Measurements from ENCODE around the gene CBFA2T3.

The CBFA2T3 gene

GRCh38 chr16:88956546-88957432 lies 20.2 kb downstream of the CBFA2T3 start:
- Histone ChIP-seq H3K4me1 (peaks cover 76% of the 10 kb centered on the region), H3K27ac (peak overlapping the region; percentile 62), H3K4me3 (peak overlapping the region; percentile 6; the same call in 1 of the 2 replicates), H3K36me3 (peaks cover 27% of the 10 kb centered on the region), H3K9me3 (0 out of 2 replicates have a peak, but pooled peaks cover 3% of the 10 kb centered on the region), H3K9ac (peak overlapping the region; percentile 21; the same call in 1 of the 2 replicates), H3K27me3 (no peaks in the 10 kb centered on the region), H4K20me1 (peaks cover 88% of the 10 kb centered on the region), H3K4me2 (peak overlapping the region; percentile 96)
- no peak for TF ChIP-seq Cebpa-rat (IDR thresholded peaks at IDR 0.05)

GRCh38 chr16:88955906-88956305 lies 21.1 kb downstream of the CBFA2T3 start:
- Histone ChIP-seq H3K27me3 (no peaks in the 10 kb centered on the region), H3K9ac (no peak overlapping the region), H3K4me3 (no peak overlapping the region), H3K27ac (peak overlapping the region; percentile 62), H3K9me3 (0 out of 2 replicates have a peak, but pooled peaks cover under 1% of the 10 kb centered on the region), H3K4me2 (peak overlapping the region; percentile 96), H4K20me1 (peaks cover 88% of the 10 kb centered on the region), H3K36me3 (peaks cover 25% of the 10 kb centered on the region), H3K4me1 (peaks cover 75% of the 10 kb centered on the region)
- TF ChIP-seq Cebpa-rat (IDR thresholded peaks at IDR 0.05) = no peak

GRCh38 chr16:88953003-88953690 lies 23.9 kb downstream of the CBFA2T3 start:
- peaks cover 20% of the 10 kb centered on the region; the same call in 1 of the 2 replicates for H3K36me3 ChIP-seq
- no peak for TF ChIP-seq Cebpa-rat (IDR thresholded peaks at IDR 0.05)
- H3K4me1 ChIP-seq = peaks cover 64% of the 10 kb centered on the region
- no peaks in the 10 kb centered on the region for H3K27me3 ChIP-seq
- H3K27ac ChIP-seq = no peak overlapping the region
- H3K4me2 ChIP-seq = peak overlapping the region; percentile 5; the same call in 1 of the 2 replicates
- no peak overlapping the region for H3K9ac ChIP-seq
- H3K4me3 ChIP-seq = no peak overlapping the region
- peaks cover 84% of the 10 kb centered on the region for H4K20me1 ChIP-seq
- H3K9me3 ChIP-seq = no peaks in the 10 kb centered on the region

GRCh38 chr16:88951989-88952388 lies 25.0 kb downstream of the CBFA2T3 start:
- Histone ChIP-seq H3K27me3 (no peaks in the 10 kb centered on the region), H4K20me1 (peaks cover 84% of the 10 kb centered on the region), H3K4me3 (no peak overlapping the region), H3K36me3 (peaks cover 21% of the 10 kb centered on the region; the same call in 1 of the 2 replicates), H3K9ac (no peak overlapping the region; the same call in 1 of the 2 replicates), H3K27ac (peak overlapping the region; percentile 41; the same call in 1 of the 2 replicates), H3K4me2 (peak overlapping the region; percentile 17; the same call in 1 of the 2 replicates), H3K9me3 (no peaks in the 10 kb centered on the region), H3K4me1 (peaks cover 64% of the 10 kb centered on the region)
- TF ChIP-seq Cebpa-rat (IDR thresholded peaks at IDR 0.05) = no peak

- no peak overlapping the region for H3K9ac ChIP-seq
- H3K27me3 ChIP-seq = no peaks in the 10 kb centered on the region
- no peak for TF ChIP-seq Cebpa-rat (IDR thresholded peaks at IDR 0.05)
- H3K9me3 ChIP-seq = no peaks in the 10 kb centered on the region
- peaks cover 84% of the 10 kb centered on the region for H4K20me1 ChIP-seq
- H3K4me3 ChIP-seq = no peak overlapping the region
- H3K27ac ChIP-seq = peak overlapping the region; percentile 41; the same call in 1 of the 2 replicates
- peaks cover 21% of the 10 kb centered on the region; the same call in 1 of the 2 replicates for H3K36me3 ChIP-seq
- H3K4me2 ChIP-seq = no peak overlapping the region
- peaks cover 64% of the 10 kb centered on the region for H3K4me1 ChIP-seq
Observed at GRCh38 chr16:88951501-88951900, 25.5 kb downstream of the CBFA2T3 start.

- Histone ChIP-seq H3K4me3 (no peak overlapping the region), H3K4me1 (peaks cover 78% of the 10 kb centered on the region), H3K27ac (no peak overlapping the region), H4K20me1 (peaks cover 96% of the 10 kb centered on the region), H3K36me3 (peaks cover 21% of the 10 kb centered on the region; the same call in 1 of the 2 replicates), H3K4me2 (no peak overlapping the region; the same call in 1 of the 2 replicates), H3K9ac (peak overlapping the region; percentile 41; the same call in 1 of the 2 replicates), H3K9me3 (no peaks in the 10 kb centered on the region), H3K27me3 (no peaks in the 10 kb centered on the region)
- TF ChIP-seq Cebpa-rat (IDR thresholded peaks at IDR 0.05) = no peak
Observed at GRCh38 chr16:88948781-88949490, 28.1 kb downstream of the CBFA2T3 start.

GRCh38 chr16:88945473-88945872 lies 31.5 kb downstream of the CBFA2T3 start:
- Histone ChIP-seq H3K27me3 (peaks cover 7% of the 10 kb centered on the region), H3K36me3 (peaks cover 10% of the 10 kb centered on the region; the same call in 1 of the 2 replicates), H3K4me1 (peaks cover 78% of the 10 kb centered on the region), H4K20me1 (peaks cover 93% of the 10 kb centered on the region), H3K9ac (no peak overlapping the region), H3K27ac (no peak overlapping the region), H3K9me3 (no peaks in the 10 kb centered on the region), H3K4me2 (no peak overlapping the region), H3K4me3 (no peak overlapping the region)
- TF ChIP-seq Cebpa-rat (IDR thresholded peaks at IDR 0.05) = no peak

- peaks cover 24% of the 10 kb centered on the region for H3K27me3 ChIP-seq
Observed at GRCh38 chr16:88943741-88944140, 33.3 kb downstream of the CBFA2T3 start.

GRCh38 chr16:88943131-88943664 lies 33.8 kb downstream of the CBFA2T3 start:
- Histone ChIP-seq H3K27me3 (peaks cover 30% of the 10 kb centered on the region), H3K9me3 (no peaks in the 10 kb centered on the region), H3K4me1 (peaks cover 84% of the 10 kb centered on the region), H3K4me2 (peak overlapping the region; percentile 82), H4K20me1 (peaks cover 94% of the 10 kb centered on the region), H3K9ac (no peak overlapping the region), H3K27ac (no peak overlapping the region), H3K36me3 (peaks cover 7% of the 10 kb centered on the region; the same call in 1 of the 2 replicates), H3K4me3 (no peak overlapping the region)
- no peak for TF ChIP-seq Cebpa-rat (IDR thresholded peaks at IDR 0.05)

More at GRCh38 chr16:88943741-88944140, 33.3 kb downstream of the CBFA2T3 start:
- TF ChIP-seq Cebpa-rat (IDR thresholded peaks at IDR 0.05) = no peak
- Histone ChIP-seq H3K4me1 (peaks cover 84% of the 10 kb centered on the region), H3K4me3 (no peak overlapping the region), H3K27ac (no peak overlapping the region), H3K9ac (no peak overlapping the region), H3K4me2 (peak overlapping the region; percentile 82), H3K36me3 (peaks cover 10% of the 10 kb centered on the region; the same call in 1 of the 2 replicates), H3K9me3 (no peaks in the 10 kb centered on the region), H4K20me1 (peaks cover 94% of the 10 kb centered on the region)
